ENCODE results near the gene TNRC6A.
"Not testable (repeated sequence)": the region's sequence is repeated elsewhere in the genome, so short reads cannot be mapped to it uniquely, and the experiment has no call there.

Gene TNRC6A

DNA sequence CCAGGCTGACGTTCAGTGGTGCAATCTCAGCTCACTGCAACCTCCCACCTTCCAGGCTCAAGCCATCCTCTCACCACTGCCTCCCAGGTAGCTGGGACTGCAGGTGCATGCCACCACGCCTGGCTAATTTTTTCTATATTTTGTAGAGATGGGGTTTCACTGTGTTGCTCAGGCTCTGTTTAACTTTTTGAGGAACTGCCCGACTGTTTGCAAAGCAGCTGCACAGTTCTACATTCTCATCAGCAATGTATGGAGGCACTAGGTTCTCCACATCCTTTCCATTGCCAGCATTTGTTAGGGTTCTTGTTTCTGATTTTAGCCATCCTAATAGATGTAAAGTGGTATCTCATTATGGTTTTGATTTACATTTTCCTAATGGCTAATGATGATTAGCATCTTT lies 9.4 kb downstream of the TNRC6A start:
- POLR2A ChIA-PET (ENCODE audit: low non-redundant PET) = no interaction called here
- DNase-seq (ENCODE audit: low spot score) = no peak
- TF ChIP-seq CTCF (conservative IDR thresholded peaks at IDR 0.05; ENCODE audit: low read depth) = no peak
- H3K27ac ChIP-seq = no peak overlapping the region
- CTCF ChIA-PET = no interaction called here

DNA sequence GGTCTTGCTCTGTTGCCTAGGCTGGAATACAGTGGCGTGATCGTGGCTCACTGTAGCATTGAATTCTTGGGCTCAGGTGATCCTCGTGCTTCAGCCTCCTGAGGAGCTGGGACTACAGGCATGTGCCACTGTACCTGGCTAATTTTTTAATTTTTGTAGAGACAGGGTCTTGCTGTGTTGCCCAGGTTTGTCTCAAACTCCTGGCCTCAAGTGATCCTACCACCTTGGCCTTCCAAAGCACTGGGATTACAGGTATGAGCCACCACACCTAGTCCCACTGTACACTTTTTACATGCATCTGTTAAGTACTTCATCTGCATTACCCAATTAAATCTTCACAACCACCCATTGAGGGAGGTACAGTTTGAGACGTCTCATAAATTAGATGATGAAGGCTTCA lies 12.4 kb downstream of the TNRC6A start:
- CTCF ChIA-PET = no interaction called here
- TF ChIP-seq CTCF (conservative IDR thresholded peaks at IDR 0.05; ENCODE audit: low read depth) = no peak
- POLR2A ChIA-PET (ENCODE audit: low non-redundant PET) = no interaction called here

DNA sequence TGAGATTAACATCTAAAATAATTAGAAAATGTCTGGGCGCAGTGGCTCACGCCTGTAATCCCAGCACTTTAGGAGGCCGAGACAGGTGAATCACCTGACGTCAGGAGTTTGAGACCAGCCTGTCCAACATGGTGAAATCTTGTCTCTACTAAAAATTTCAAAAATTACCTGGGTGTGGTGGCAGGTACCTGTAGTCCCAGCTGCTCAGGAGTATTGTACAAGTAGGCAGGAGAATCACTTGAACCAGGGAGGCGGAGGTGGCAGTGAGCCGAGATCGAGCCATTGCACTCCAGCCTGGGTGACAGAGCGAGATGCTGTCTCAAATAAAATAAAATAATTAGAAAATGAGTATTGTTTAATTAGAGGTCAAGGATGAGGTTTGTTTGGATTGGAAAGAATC lies 13.2 kb downstream of the TNRC6A start:
- CTCF ChIA-PET; POLR2A ChIA-PET (ENCODE audit: low non-redundant PET); DNase-seq (ENCODE audit: low spot score); H3K27ac ChIP-seq: not testable (repeated sequence)

More for the DNA sequence above, 12.4 kb downstream of the TNRC6A start:
- no peak overlapping the region for H3K27ac ChIP-seq
- DNase-seq (ENCODE audit: low spot score) = no peak

DNA sequence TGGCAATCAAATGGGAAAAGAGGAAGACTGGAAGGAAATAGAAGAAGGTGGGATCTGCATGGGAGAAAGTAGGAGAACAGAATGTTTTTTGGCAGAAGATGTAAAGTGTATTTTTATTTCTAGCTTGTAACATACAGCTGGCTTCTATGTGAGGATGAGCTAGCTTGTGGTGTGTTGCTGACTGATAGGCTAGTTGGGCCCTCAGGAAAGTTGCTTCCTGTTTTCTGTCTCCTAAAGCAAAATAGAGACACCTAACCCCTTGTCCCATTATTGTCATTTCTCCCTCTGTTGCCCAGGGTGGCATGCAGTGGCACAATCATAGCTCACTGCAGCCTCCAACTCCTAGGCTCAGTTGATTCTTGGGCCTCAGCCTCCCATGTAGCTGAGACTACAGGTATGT lies 15.9 kb downstream of the TNRC6A start:
- no peak overlapping the region for H3K27ac ChIP-seq
- no peak for DNase-seq (ENCODE audit: low spot score)
- CTCF ChIA-PET = interaction anchor here (0.7 kb wide), 1 partner anchor 313 kb away, joined by 3 read pairs; no protein-coding TSS in a partner anchor
- POLR2A ChIA-PET (ENCODE audit: low non-redundant PET) = no interaction called here
- no peak for TF ChIP-seq CTCF (conservative IDR thresholded peaks at IDR 0.05; ENCODE audit: low read depth)

DNA sequence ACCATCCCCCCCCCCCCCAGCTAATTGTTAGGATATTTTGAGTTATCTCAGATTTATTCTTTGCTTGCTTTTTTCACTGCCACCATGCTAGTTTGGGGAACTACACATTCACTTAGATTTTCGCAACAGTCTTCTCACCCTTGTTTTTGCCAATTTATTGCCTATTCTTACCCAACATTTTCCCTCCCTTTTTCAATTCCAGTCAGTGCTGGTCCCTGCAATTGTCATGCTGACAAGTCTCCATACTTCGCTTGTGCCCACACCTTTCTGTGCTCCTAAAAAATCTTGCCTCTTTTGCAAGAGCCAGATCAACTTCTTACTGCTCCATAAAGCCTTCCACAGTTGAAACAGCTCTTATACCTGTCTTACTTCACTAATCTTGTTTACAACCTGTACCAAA lies 16.3 kb downstream of the TNRC6A start:
- ChIA-PET POLR2A (ENCODE audit: low non-redundant PET) (no interaction called here), CTCF (interaction anchor here (0.7 kb wide), 1 partner anchor 313 kb away, joined by 3 read pairs; no protein-coding TSS in a partner anchor)
- H3K27ac ChIP-seq = no peak overlapping the region

GRCh38 chr16:24747441-24747840 lies 18.0 kb downstream of the TNRC6A start:
- no peak for TF ChIP-seq CTCF (conservative IDR thresholded peaks at IDR 0.05; ENCODE audit: low read depth)
- DNase-seq (ENCODE audit: low spot score) = no peak
- CTCF ChIA-PET = no interaction called here
- POLR2A ChIA-PET (ENCODE audit: low non-redundant PET) = no interaction called here
- no peak overlapping the region for H3K27ac ChIP-seq

More for the DNA sequence above, 16.3 kb downstream of the TNRC6A start:
- DNase-seq (ENCODE audit: low spot score) = no peak
- TF ChIP-seq CTCF (conservative IDR thresholded peaks at IDR 0.05; ENCODE audit: low read depth) = no peak

DNA sequence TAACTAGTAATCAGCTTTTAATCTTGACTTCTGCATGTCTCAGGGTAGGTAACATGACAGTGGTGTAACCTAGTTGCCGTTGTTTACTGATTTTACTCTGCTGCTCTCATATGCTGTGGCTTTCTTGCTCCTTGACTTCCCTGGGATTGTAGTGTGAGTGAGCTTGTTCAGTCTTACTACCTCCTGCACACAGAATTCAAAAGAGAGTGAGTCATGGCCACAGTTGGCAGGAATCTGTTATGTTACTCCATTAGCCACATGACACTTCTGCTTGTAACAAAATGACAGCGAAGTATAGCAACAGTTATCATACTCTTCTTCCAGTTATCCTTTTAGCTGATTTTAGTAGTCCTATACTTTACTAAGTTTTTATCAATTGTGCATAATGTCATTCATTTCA lies 18.8 kb downstream of the TNRC6A start:
- no peak for TF ChIP-seq CTCF (conservative IDR thresholded peaks at IDR 0.05; ENCODE audit: low read depth)
- POLR2A ChIA-PET (ENCODE audit: low non-redundant PET) = no interaction called here
- DNase-seq (ENCODE audit: low spot score) = peak; percentile 79
- CTCF ChIA-PET = no interaction called here
- no peak overlapping the region for H3K27ac ChIP-seq

Data from RWPE1 (cell line).